ENCODE data around the gene PRIM2.
"Not testable (repeated sequence)": the region's sequence is repeated elsewhere in the genome, so short reads cannot be mapped to it uniquely, and the experiment has no call there.

Gene PRIM2

DNA sequence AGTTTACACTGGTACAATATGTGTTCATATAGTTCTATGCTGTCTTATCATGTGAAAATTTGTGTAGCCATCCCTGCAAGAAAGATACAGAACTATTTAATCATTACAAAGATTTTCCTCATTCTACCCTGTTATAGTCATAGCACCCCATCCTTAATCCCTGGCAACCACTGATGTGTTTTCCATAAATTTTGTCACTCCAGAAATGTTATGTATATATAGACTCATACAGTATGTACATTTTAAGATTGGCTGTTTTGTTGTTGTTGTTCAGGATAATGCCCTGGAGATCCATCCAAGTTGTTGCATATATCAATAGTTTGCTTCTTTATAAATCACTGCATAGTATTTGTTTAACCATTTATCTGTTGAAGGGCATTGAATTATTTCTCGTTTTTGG is 163.7 kb downstream of the PRIM2 start:
- not testable (repeated sequence) for H2AFZ ChIP-seq (ENCODE audit: low read length); H3K9me3 ChIP-seq (ENCODE audit: low read length); H4K20me1 ChIP-seq (ENCODE audit: insufficient read depth, low read length); H3K4me1 ChIP-seq (ENCODE audit: insufficient read depth, low read length, severe bottlenecking); H3K9me2 ChIP-seq (ENCODE audit: low read depth, low read length); H3K4me3 ChIP-seq (ENCODE audit: low read depth, low read length, poor library complexity, severe bottlenecking); H3K4me2 ChIP-seq (ENCODE audit: low read length); H3K36me3 ChIP-seq (ENCODE audit: insufficient read depth, low read length); H3K79me2 ChIP-seq (ENCODE audit: insufficient read depth, low read length); H3F3A ChIP-seq (ENCODE audit: insufficient read depth, low read length); H3K9ac ChIP-seq (ENCODE audit: low read length); H3K27me3 ChIP-seq (ENCODE audit: insufficient read depth, low read length); H3K27ac ChIP-seq (ENCODE audit: low read depth, low read length, poor library complexity, severe bottlenecking)

DNA sequence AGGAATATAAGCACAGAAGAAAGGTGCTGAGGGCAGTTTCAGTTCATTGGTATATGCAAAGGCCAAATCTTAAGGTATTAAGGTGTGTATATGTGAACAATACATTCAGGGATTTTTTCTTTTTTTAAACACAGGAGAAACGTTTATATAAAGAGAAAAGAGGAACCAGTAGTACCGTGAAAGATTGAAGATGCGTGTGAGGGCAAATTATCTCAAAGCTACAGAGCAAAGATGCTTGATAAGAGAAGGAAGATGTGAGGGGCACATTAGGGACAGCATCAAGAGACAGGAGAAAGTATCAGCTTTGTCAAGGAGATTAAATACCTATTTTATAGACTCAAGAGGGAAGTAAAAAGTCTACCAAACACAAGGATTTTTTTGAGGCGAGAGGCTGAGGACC is 165.0 kb downstream of the PRIM2 start:
- not testable (repeated sequence) for H3K36me3 ChIP-seq (ENCODE audit: insufficient read depth, low read length); H4K20me1 ChIP-seq (ENCODE audit: insufficient read depth, low read length); H2AFZ ChIP-seq (ENCODE audit: low read length); H3K79me2 ChIP-seq (ENCODE audit: insufficient read depth, low read length); H3K27ac ChIP-seq (ENCODE audit: low read depth, low read length, poor library complexity, severe bottlenecking); H3K27me3 ChIP-seq (ENCODE audit: insufficient read depth, low read length); H3K9me3 ChIP-seq (ENCODE audit: low read length); H3K4me1 ChIP-seq (ENCODE audit: insufficient read depth, low read length, severe bottlenecking); H3K9ac ChIP-seq (ENCODE audit: low read length); H3F3A ChIP-seq (ENCODE audit: insufficient read depth, low read length); H3K4me3 ChIP-seq (ENCODE audit: low read depth, low read length, poor library complexity, severe bottlenecking); H3K4me2 ChIP-seq (ENCODE audit: low read length); H3K9me2 ChIP-seq (ENCODE audit: low read depth, low read length)

DNA sequence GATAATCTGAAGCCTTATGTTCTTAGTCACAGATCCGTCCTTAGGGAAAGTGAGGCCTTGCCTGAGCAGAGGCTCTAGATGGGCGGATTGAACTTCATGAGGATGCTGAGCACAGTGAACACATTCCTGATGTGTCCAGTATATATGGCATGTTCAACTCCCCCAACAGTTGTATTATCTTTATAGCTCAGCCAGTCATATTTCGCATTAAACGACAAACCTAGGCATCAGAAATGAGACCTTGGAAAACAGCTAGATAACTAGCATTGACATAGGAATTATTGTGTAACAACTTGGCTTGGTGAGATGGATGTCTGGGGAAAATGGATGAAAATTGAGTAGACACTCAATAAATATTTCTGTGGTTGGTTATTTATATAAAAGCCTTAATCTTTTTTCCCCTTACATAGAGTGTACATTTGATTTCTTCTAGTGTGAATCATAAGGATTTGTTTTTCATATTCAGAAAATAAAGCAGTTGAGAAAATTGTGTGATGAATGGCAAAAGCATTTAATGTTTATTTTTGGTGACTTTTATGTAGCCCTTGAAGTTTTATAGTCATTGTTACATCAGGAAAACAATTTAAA is 169.2 kb downstream of the PRIM2 start:
- H3K9me2 ChIP-seq (ENCODE audit: low read depth, low read length); H3K36me3 ChIP-seq (ENCODE audit: insufficient read depth, low read length); H3K9ac ChIP-seq (ENCODE audit: low read length); H3K27ac ChIP-seq (ENCODE audit: low read depth, low read length, poor library complexity, severe bottlenecking); H3F3A ChIP-seq (ENCODE audit: insufficient read depth, low read length); H3K4me1 ChIP-seq (ENCODE audit: insufficient read depth, low read length, severe bottlenecking); H3K79me2 ChIP-seq (ENCODE audit: insufficient read depth, low read length); H2AFZ ChIP-seq (ENCODE audit: low read length); H4K20me1 ChIP-seq (ENCODE audit: insufficient read depth, low read length); H3K4me3 ChIP-seq (ENCODE audit: low read depth, low read length, poor library complexity, severe bottlenecking); H3K4me2 ChIP-seq (ENCODE audit: low read length); H3K27me3 ChIP-seq (ENCODE audit: insufficient read depth, low read length); H3K9me3 ChIP-seq (ENCODE audit: low read length): not testable (repeated sequence)

DNA sequence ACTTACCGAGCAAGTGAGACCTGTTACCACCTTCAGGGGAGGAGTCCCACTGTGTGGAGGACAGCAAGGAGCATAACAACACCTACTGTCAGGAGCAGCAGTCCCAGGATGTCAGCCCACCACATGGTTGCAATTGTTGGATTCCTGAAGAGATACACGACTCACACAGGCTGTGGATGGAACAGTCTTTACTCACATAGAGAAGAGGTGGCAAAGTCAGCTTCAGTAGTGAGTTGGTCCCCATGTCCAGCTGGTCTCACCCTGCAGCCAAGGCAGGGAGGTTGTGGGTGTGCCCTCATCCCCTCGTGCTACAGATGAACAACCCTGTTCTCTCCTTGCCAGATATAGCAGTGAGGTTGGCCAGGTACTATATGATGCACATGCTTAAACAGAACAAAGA is 171.1 kb downstream of the PRIM2 start:
- not testable (repeated sequence) for H3K36me3 ChIP-seq (ENCODE audit: insufficient read depth, low read length); H3K9ac ChIP-seq (ENCODE audit: low read length)

DNA sequence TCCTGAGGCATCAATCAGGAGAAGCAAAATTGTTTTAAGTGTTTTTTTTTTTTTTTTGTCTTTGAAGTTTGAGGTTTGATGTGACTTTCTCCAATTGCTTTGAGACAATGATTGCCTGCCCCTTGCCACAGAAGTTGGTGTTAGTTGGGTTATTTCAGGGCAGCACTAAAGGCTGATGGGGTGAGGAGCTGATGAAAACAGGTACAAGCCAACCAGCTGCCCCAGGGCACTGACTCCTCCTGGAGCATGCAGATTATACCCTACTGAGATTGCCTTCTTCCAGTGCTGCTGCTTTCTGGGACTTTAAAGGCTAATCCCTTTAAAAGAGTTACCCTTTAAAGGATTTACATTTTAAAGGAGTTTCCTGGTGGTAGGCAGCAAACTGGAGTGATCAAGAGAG is 172.5 kb downstream of the PRIM2 start:
- not testable (repeated sequence) for H3F3A ChIP-seq (ENCODE audit: insufficient read depth, low read length); H3K27ac ChIP-seq (ENCODE audit: low read depth, low read length, poor library complexity, severe bottlenecking); H3K79me2 ChIP-seq (ENCODE audit: insufficient read depth, low read length); H3K9me3 ChIP-seq (ENCODE audit: low read length); H3K9ac ChIP-seq (ENCODE audit: low read length); H3K36me3 ChIP-seq (ENCODE audit: insufficient read depth, low read length); H3K27me3 ChIP-seq (ENCODE audit: insufficient read depth, low read length); H3K4me3 ChIP-seq (ENCODE audit: low read depth, low read length, poor library complexity, severe bottlenecking); H3K4me2 ChIP-seq (ENCODE audit: low read length); H4K20me1 ChIP-seq (ENCODE audit: insufficient read depth, low read length); H2AFZ ChIP-seq (ENCODE audit: low read length); H3K4me1 ChIP-seq (ENCODE audit: insufficient read depth, low read length, severe bottlenecking); H3K9me2 ChIP-seq (ENCODE audit: low read depth, low read length)

More for the DNA sequence above, 171.1 kb downstream of the PRIM2 start:
- not testable (repeated sequence) for H3K4me2 ChIP-seq (ENCODE audit: low read length); H3K9me3 ChIP-seq (ENCODE audit: low read length); H2AFZ ChIP-seq (ENCODE audit: low read length); H4K20me1 ChIP-seq (ENCODE audit: insufficient read depth, low read length); H3K27ac ChIP-seq (ENCODE audit: low read depth, low read length, poor library complexity, severe bottlenecking); H3K27me3 ChIP-seq (ENCODE audit: insufficient read depth, low read length); H3K4me3 ChIP-seq (ENCODE audit: low read depth, low read length, poor library complexity, severe bottlenecking); H3K9me2 ChIP-seq (ENCODE audit: low read depth, low read length); H3F3A ChIP-seq (ENCODE audit: insufficient read depth, low read length); H3K79me2 ChIP-seq (ENCODE audit: insufficient read depth, low read length); H3K4me1 ChIP-seq (ENCODE audit: insufficient read depth, low read length, severe bottlenecking)

DNA sequence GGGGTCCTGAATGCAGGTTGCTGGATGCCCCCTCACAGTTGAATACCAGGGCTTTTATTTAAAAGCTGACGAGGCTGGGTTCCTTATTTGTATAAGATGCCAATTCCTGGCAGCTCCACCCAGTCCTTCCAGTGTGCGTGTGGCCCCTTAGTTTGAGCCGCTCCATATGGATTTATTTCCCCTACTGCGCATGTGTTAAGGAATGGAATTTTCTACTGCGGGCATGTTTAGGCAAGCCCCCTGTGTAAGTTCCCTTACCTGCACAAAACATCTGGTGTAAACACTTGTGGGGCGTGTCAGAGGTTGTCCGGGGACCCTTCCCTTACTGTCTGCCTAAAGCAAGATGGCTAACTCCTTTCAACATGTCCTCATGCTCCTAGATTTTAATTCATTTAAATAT is 174.4 kb downstream of the PRIM2 start:
- not testable (repeated sequence) for H3F3A ChIP-seq (ENCODE audit: insufficient read depth, low read length); H2AFZ ChIP-seq (ENCODE audit: low read length); H3K4me2 ChIP-seq (ENCODE audit: low read length); H3K4me1 ChIP-seq (ENCODE audit: insufficient read depth, low read length, severe bottlenecking); H3K9ac ChIP-seq (ENCODE audit: low read length); H3K9me3 ChIP-seq (ENCODE audit: low read length); H3K9me2 ChIP-seq (ENCODE audit: low read depth, low read length); H3K27me3 ChIP-seq (ENCODE audit: insufficient read depth, low read length); H3K27ac ChIP-seq (ENCODE audit: low read depth, low read length, poor library complexity, severe bottlenecking); H3K36me3 ChIP-seq (ENCODE audit: insufficient read depth, low read length); H4K20me1 ChIP-seq (ENCODE audit: insufficient read depth, low read length); H3K4me3 ChIP-seq (ENCODE audit: low read depth, low read length, poor library complexity, severe bottlenecking); H3K79me2 ChIP-seq (ENCODE audit: insufficient read depth, low read length)

DNA sequence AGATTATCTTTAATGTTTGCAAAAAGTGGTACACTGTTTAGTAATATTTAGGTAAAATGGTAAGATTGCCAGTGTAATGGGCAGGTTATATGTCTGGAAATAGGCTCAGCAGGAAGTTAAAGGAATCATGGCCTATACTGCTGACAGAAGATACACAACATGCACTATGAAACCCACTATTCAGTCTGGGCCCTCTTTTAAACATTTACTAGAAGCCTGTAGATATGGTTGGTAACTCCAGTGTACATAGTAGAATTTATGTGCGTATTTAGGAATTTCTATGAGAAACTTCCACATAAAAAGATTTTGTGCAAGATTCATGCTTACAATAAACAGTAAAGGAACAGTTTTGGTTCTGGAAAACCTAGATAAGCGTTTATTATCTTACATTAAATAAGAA is 178.8 kb downstream of the PRIM2 start:
- H4K20me1 ChIP-seq (ENCODE audit: insufficient read depth, low read length); H3K4me1 ChIP-seq (ENCODE audit: insufficient read depth, low read length, severe bottlenecking); H3K36me3 ChIP-seq (ENCODE audit: insufficient read depth, low read length); H3K9me3 ChIP-seq (ENCODE audit: low read length); H3K4me2 ChIP-seq (ENCODE audit: low read length); H3F3A ChIP-seq (ENCODE audit: insufficient read depth, low read length); H3K9ac ChIP-seq (ENCODE audit: low read length); H3K79me2 ChIP-seq (ENCODE audit: insufficient read depth, low read length); H3K27ac ChIP-seq (ENCODE audit: low read depth, low read length, poor library complexity, severe bottlenecking); H3K4me3 ChIP-seq (ENCODE audit: low read depth, low read length, poor library complexity, severe bottlenecking); H2AFZ ChIP-seq (ENCODE audit: low read length); H3K9me2 ChIP-seq (ENCODE audit: low read depth, low read length); H3K27me3 ChIP-seq (ENCODE audit: insufficient read depth, low read length): not testable (repeated sequence)

DNA sequence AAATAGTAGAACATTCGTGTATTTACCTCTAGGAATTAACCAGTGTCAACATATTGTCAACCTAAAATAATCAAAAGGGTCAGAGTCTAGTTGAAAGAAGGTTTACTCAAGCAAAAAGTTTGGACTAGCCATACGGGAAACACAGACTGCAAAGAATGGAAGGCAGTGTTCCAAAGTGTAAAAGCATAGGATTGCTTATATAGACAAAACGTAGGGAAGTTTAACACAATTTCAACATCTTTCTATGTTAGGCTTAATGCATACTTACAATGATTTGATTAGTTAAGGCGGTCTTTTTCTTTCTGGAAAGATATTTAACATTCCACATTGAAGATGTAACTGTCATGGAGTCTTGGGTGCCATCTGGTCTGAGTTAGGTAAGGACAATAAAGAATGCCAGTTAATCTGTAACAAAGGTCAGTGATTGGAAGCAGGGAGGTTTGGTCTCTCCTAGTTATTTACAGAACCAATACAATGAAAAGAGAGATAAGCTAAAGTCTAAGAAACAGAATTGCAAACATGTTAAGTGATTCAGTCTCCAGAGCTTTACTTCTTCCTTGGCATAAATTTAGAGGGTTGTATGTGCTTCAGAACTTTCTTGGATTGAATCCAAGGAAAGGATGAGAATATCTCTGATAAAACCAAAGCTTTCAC is 183.1 kb downstream of the PRIM2 start:
- H3K4me1 ChIP-seq (ENCODE audit: insufficient read depth, low read length, severe bottlenecking); H3K4me2 ChIP-seq (ENCODE audit: low read length); H3K9ac ChIP-seq (ENCODE audit: low read length); H3K9me2 ChIP-seq (ENCODE audit: low read depth, low read length); H3F3A ChIP-seq (ENCODE audit: insufficient read depth, low read length); H2AFZ ChIP-seq (ENCODE audit: low read length); H3K27me3 ChIP-seq (ENCODE audit: insufficient read depth, low read length); H4K20me1 ChIP-seq (ENCODE audit: insufficient read depth, low read length); H3K27ac ChIP-seq (ENCODE audit: low read depth, low read length, poor library complexity, severe bottlenecking); H3K4me3 ChIP-seq (ENCODE audit: low read depth, low read length, poor library complexity, severe bottlenecking); H3K79me2 ChIP-seq (ENCODE audit: insufficient read depth, low read length); H3K36me3 ChIP-seq (ENCODE audit: insufficient read depth, low read length); H3K9me3 ChIP-seq (ENCODE audit: low read length): not testable (repeated sequence)
